ENCODE results near the gene NR2C2. TPM values are rescaled to one million over a fixed set of nuclear protein-coding genes. Genes with fewer than 3 reads are reported as not detected.

Gene NR2C2
- total RNA-seq, 4 donors from 2014 or later, result 36.4 to 43.9 (median 40.8) TPM

DNA sequence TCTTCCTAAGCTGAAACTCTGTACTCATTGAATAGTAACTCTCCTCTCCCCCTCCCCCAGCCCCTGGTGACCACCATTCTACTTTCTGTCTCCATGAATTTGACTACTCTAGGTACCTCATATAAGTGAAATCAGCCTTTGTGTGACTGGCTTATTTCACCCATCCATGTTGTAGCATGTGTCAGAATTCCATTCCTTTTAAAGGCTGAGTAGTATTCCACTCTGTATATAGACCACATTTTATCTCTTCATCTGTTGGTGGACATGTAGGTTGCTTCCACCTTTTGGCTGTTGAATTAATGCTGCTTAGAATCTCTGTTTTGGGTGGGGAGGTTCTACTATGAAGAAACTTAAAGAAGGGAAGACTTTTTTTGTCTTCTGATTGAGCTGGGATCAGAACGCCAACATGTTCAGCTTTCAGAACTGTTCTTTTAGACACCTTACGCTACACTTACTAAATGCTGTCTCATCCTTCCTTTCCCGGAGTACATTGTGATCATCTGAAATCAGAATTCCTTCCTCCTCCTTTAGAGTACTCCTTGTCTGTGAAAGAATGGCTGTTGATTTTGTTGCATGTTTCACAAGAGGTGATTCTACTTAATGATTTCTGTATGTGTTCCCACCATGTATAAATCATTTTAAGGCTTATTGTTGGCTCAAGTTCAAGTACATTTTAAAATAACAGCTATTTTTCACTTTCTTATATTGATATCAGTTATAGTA is 67.4 kb downstream of the NR2C2 start:
- peaks cover 0 to 3% (median 0%) of the 10 kb centered on the region in 4 donors for H3K4me1 ChIP-seq
- no peak for TF ChIP-seq EP300 (IDR thresholded peaks at IDR 0.05)
- TF ChIP-seq POLR2A (IDR thresholded peaks at IDR 0.05; ENCODE audit: low read depth), result no peak
- no peak for TF ChIP-seq POLR2AphosphoS5 (IDR thresholded peaks at IDR 0.05)
- TF ChIP-seq, protein P1, sequence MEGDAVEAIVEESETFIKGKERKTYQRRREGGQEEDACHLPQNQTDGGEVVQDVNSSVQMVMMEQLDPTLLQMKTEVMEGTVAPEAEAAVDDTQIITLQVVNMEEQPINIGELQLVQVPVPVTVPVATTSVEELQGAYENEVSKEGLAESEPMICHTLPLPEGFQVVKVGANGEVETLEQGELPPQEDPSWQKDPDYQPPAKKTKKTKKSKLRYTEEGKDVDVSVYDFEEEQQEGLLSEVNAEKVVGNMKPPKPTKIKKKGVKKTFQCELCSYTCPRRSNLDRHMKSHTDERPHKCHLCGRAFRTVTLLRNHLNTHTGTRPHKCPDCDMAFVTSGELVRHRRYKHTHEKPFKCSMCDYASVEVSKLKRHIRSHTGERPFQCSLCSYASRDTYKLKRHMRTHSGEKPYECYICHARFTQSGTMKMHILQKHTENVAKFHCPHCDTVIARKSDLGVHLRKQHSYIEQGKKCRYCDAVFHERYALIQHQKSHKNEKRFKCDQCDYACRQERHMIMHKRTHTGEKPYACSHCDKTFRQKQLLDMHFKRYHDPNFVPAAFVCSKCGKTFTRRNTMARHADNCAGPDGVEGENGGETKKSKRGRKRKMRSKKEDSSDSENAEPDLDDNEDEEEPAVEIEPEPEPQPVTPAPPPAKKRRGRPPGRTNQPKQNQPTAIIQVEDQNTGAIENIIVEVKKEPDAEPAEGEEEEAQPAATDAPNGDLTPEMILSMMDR (IDR thresholded peaks at IDR 0.05), result no peak
- no peak for DNase-seq (ENCODE audit: extremely low spot score)
- intact Hi-C loops (cut with DNase I), result no loop called here
- H3K27me3 ChIP-seq, result no peaks in the 10 kb centered on the region
- H3K4me3 ChIP-seq, result no peak overlapping the region
- WGBS, result 92% methylated on average over 3 of the region's 3 CpGs
- no peaks in the 10 kb centered on the region for H3K9me3 ChIP-seq
- H3K36me3 ChIP-seq, result peaks cover 13 to 92% (median 58%) of the 10 kb centered on the region in 4 donors
- H3K27ac ChIP-seq (replicated peaks in 1 of 4), result no peak overlapping the region

DNA sequence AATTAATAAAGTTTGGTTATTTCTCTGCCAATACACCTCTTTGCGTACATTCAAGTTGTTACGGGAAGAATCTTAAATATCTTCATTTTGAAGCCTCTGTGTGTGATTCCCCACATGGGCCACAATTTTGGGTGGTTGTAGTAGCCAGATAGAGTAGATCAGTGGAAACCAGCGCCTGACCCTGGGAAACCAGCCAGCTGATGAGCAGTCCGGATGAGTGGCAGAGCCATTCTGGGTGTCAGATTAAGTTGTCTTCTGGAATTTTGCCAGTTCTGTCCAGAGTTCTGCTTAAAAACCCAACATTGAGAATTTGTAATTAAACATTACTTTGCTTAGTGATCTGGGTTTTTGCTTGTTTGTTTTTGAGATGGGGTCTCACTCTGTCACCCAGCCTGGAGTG is 68.1 kb downstream of the NR2C2 start:
- H3K4me1 ChIP-seq, result peaks cover 0 to 3% (median 0%) of the 10 kb centered on the region in 4 donors
- no peak for TF ChIP-seq EP300 (IDR thresholded peaks at IDR 0.05)
- peaks cover 18 to 92% (median 65%) of the 10 kb centered on the region in 4 donors for H3K36me3 ChIP-seq
- H3K9me3 ChIP-seq, result no peaks in the 10 kb centered on the region
- DNase-seq (ENCODE audit: extremely low spot score), result no peak
- H3K27ac ChIP-seq (replicated peaks in 1 of 4), result no peak overlapping the region
- intact Hi-C loops (cut with DNase I), result no loop called here
- WGBS, result 88% methylated on average over 4 of the region's 4 CpGs
- H3K4me3 ChIP-seq, result no peak overlapping the region
- H3K27me3 ChIP-seq, result no peaks in the 10 kb centered on the region

DNA sequence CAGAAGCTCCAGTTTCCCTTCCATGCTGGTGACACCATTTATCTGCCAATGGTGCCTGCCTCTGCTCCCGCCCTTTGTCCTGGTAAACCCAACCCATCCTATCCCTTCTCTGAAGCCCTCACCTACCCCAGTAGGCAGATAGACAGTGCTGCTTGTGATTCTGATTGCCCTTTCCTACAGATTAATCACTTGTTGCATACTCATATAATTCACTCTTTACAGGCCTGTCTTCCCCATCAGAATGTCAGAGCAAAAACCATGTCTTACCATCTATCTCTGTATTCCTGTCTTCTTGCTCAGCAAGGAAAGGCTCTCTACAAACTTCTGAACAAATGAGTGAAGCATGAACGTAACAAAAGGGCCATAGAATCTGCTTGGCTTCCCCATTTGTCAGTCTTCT is 69.8 kb downstream of the NR2C2 start:
- H3K36me3 ChIP-seq, result peaks cover 31 to 100% (median 79%) of the 10 kb centered on the region in 4 donors
- TF ChIP-seq POLR2A (IDR thresholded peaks at IDR 0.05; ENCODE audit: low read depth) (no peak), EP300 (IDR thresholded peaks at IDR 0.05) (no peak), POLR2AphosphoS5 (IDR thresholded peaks at IDR 0.05) (no peak)
- TF ChIP-seq, protein P1 (IDR thresholded peaks at IDR 0.05), result no peak

DNA sequence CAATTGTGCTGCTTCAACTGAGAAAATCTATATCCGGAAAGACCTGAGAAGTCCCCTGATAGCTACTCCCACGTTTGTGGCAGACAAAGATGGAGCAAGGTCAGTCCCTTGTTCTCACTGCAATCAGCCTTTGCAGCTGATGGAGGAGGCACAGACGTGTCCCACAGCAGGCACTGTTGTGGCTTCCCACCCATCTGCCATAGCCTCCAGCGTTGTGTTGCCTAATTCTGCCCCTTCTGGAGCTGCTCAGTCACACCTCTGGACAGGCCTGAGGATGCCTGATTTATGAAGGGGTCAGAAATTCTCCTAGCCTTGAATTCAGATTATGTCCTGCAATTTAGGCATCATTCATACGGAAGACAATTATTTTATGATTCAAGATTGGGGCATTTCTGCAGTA is 75.9 kb downstream of the NR2C2 start:
- no peak for DNase-seq (ENCODE audit: extremely low spot score)
- TF ChIP-seq POLR2AphosphoS5 (IDR thresholded peaks at IDR 0.05) (no peak), EP300 (IDR thresholded peaks at IDR 0.05) (no peak), POLR2A (IDR thresholded peaks at IDR 0.05; ENCODE audit: low read depth) (no peak)
- TF ChIP-seq, protein P1 (IDR thresholded peaks at IDR 0.05), result no peak
- Histone ChIP-seq H3K36me3 (peaks cover 70 to 100% (median 90%) of the 10 kb centered on the region in 4 donors), H3K4me1 (no peaks in the 10 kb centered on the region), H3K27ac (replicated peaks in 1 of 4) (no peak overlapping the region), H3K4me3 (no peak overlapping the region), H3K27me3 (no peaks in the 10 kb centered on the region), H3K9me3 (no peaks in the 10 kb centered on the region)
- WGBS, result 69% methylated on average over 3 of the region's 5 CpGs
- intact Hi-C loops (cut with DNase I), result no loop called here

More for the DNA sequence above, 69.8 kb downstream of the NR2C2 start:
- no peaks in the 10 kb centered on the region for H3K27me3 ChIP-seq
- WGBS, result 92% methylated on average over 2 of the region's 2 CpGs
- peaks cover 0 to 3% (median 0%) of the 10 kb centered on the region in 4 donors for H3K4me1 ChIP-seq
- no peaks in the 10 kb centered on the region for H3K9me3 ChIP-seq
- intact Hi-C loops (cut with DNase I), result no loop called here
- no peak for DNase-seq (ENCODE audit: extremely low spot score)
- no peak overlapping the region for H3K27ac ChIP-seq (replicated peaks in 1 of 4)
- no peak overlapping the region for H3K4me3 ChIP-seq

DNA sequence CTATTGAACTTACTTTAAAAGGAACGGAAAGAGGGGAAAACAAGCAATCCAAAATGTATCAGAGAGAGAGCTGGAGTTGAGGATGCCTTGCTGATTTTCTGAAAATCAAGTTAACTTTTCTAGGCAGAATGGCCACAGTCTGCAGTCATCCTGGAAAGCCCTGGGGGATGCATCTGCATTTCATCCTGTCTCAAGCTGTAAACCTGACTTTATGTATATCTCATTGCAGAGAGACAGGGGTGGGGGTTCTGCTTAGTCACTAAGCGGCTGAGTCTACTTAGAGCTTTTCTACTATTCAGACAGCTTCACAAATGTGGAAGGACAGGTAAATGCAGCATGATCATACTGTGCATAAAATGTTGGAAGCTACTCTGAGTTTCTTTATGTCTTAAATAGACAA is 76.3 kb downstream of the NR2C2 start:
- peaks cover 70 to 100% (median 89%) of the 10 kb centered on the region in 4 donors for H3K36me3 ChIP-seq
- TF ChIP-seq, protein P1 (IDR thresholded peaks at IDR 0.05), result no peak
- no peak for TF ChIP-seq EP300 (IDR thresholded peaks at IDR 0.05)
- no peak for TF ChIP-seq POLR2AphosphoS5 (IDR thresholded peaks at IDR 0.05)
- TF ChIP-seq POLR2A (IDR thresholded peaks at IDR 0.05; ENCODE audit: low read depth), result no peak
- no peaks in the 10 kb centered on the region for H3K9me3 ChIP-seq
- no peaks in the 10 kb centered on the region for H3K27me3 ChIP-seq
- intact Hi-C loops (cut with DNase I), result no loop called here
- 96% methylated on average over 2 of the region's 2 CpGs for WGBS
- no peak overlapping the region for H3K27ac ChIP-seq (replicated peaks in 1 of 4)
- no peaks in the 10 kb centered on the region for H3K4me1 ChIP-seq
- H3K4me3 ChIP-seq, result no peak overlapping the region
- no peak for DNase-seq (ENCODE audit: extremely low spot score)

All from esophagus muscularis mucosa (tissue), 4 donors.